ENCODE data around the gene TRIO.

DNA sequence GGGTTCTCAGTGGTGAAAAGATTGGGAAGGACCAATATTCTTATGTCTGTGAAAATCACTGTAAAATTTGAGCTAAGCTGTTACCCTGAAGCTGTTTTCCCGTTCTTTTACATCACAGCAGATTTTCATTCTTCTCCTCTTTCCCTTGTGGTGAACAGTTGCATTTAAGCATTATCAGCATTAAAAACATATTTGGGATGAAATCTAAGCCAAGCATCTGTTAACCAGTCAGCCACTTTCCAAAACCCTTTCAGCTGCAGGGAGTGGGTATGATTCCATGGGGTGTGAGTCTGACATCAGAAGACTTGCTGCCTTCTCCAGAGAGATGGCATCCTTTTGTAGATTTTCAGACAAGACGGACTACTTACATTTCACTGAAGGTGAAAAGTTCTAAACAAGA, 97.2 kb downstream of the TRIO start:
- TF ChIP-seq, protein P1, sequence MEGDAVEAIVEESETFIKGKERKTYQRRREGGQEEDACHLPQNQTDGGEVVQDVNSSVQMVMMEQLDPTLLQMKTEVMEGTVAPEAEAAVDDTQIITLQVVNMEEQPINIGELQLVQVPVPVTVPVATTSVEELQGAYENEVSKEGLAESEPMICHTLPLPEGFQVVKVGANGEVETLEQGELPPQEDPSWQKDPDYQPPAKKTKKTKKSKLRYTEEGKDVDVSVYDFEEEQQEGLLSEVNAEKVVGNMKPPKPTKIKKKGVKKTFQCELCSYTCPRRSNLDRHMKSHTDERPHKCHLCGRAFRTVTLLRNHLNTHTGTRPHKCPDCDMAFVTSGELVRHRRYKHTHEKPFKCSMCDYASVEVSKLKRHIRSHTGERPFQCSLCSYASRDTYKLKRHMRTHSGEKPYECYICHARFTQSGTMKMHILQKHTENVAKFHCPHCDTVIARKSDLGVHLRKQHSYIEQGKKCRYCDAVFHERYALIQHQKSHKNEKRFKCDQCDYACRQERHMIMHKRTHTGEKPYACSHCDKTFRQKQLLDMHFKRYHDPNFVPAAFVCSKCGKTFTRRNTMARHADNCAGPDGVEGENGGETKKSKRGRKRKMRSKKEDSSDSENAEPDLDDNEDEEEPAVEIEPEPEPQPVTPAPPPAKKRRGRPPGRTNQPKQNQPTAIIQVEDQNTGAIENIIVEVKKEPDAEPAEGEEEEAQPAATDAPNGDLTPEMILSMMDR (IDR thresholded peaks at IDR 0.05) = no peak
- no peak for TF ChIP-seq POLR2A (IDR thresholded peaks at IDR 0.05)
